Measurements from ENCODE around the gene KLHL13.
A peak's percentile ranks its signal among the peaks of the same experiment; 100 is the strongest.
"Not testable (repeated sequence)": the region's sequence is repeated elsewhere in the genome, so short reads cannot be mapped to it uniquely, and the experiment has no call there.

Gene KLHL13

DNA sequence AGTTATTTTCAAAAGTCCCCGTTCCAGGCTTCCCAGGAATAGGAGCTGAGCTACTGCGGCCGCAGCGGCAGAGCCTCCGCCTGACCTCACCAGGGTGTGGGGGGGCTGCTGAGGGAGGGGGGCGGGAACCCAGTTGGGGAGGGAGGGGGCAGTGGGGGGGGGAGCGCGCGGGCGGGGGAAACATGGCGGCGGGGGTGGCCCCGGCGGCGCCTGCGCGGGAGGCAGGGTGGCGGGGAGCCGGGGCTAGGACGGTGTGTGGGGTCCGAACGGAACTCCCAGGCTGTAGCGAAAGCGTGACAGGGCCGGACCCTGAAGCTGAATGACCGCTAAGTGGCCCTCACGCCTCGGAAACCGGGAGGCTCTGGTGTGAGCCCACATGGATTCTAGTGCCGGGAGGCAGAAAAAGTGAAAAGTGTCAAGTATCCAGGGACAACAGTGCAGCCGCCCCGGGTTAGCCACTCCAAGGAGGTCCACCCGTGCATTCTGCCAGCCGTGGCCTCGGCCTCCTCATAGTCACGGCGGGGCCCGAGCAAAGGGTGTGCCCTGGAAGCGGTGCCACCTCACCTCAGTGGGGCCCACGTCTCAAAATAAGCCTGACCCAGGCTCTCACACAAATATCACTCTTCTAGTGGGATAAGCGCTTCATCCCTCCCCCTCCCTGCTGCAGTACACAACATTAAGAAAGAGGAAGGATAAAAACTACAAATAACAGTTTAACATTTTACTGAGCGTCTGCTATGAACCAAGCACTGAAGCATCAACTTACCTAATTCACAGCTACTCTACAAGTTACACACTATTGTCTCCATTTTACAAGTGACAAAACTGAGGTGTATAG lies at the start of gene KLHL13:
KLHL13 (minus strand) TSS at position 98 of the 838 bp plus-strand sequence. CDS start 88,337 bp downstream, outside the sequence.
- peak; percentile 6 for DNase-seq (ENCODE audit: low spot score)

DNA sequence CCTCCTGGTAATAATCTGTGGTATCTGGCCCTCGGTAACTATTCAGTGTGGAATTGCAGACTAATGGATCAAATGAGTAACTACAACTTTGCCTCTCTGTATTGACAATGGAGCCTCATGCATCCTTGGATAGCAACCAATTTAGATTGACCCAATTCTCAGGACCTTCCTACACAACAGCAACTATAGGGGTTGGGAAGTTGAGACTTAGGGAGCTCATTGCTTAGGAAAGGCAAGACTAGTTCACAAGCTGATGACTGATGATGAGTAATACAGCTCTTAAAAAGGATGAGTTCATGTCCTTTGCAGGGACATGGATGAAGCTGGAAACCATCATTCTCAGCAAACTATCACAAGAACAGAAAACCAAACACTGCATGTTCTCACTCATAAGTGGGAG lies 47.5 kb upstream of the KLHL13 start:
- DNase-seq (ENCODE audit: low spot score) = no peak

GRCh38 chrX:118156953-118157608 lies 40.5 kb upstream of the KLHL13 start:
- no peak for DNase-seq (ENCODE audit: low spot score)

GRCh38 chrX:118156254-118156952 lies 39.8 kb upstream of the KLHL13 start:
- no peak for DNase-seq (ENCODE audit: low spot score)

GRCh38 chrX:118153270-118153669 lies 36.7 kb upstream of the KLHL13 start:
- no peak for DNase-seq (ENCODE audit: low spot score)

DNA sequence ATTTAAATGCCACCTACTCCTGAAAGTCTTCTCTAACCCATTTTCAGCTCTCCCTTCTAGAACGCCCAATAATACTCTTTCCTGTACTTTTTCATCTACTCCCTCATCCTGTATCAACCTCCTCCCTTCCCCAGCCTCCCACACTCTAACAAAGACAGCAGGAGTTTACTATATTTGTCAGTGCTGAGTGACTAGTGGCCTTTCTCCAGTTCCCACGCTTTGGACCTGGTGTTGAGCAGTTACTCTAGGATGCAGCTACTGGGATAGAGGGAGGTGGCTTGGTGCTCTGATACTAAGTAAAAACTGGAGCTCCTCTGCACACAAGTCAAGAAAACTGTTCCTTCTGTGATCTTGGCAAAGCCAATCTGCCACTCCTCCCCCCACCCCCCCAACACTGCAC lies 36.1 kb upstream of the KLHL13 start:
- no peak for DNase-seq (ENCODE audit: low spot score)

GRCh38 chrX:118148737-118149136 lies 32.1 kb upstream of the KLHL13 start:
- no peak for DNase-seq (ENCODE audit: low spot score)

- DNase-seq (ENCODE audit: low spot score) = not testable (repeated sequence)
These were observed 31.2 kb upstream of the KLHL13 start for GRCh38 chrX:118147771-118148170.

DNA sequence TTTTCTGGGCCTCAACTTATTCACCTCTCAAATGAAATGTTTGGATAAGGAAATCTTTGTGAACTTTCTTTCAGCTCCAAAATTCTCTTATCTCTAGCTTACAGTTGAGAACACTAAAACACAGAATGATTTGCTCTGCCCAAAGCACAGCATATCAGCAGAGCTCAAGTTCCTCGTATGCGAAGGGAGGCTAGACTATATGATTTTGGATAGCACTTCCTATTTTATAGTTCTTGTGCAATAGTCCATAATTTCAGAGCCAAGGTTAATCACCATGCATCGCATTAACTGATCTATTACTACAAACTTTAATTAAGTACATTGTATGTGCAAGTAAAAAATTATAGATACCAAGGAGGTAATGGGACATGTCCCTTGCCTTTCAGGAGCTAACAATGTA lies 27.0 kb upstream of the KLHL13 start:
- DNase-seq (ENCODE audit: low spot score) = no peak

GRCh38 chrX:118131336-118131735 lies 14.7 kb upstream of the KLHL13 start:
- DNase-seq (ENCODE audit: low spot score) = no peak

GRCh38 chrX:118129681-118130080 lies 13.1 kb upstream of the KLHL13 start:
- DNase-seq (ENCODE audit: low spot score) = no peak

DNA sequence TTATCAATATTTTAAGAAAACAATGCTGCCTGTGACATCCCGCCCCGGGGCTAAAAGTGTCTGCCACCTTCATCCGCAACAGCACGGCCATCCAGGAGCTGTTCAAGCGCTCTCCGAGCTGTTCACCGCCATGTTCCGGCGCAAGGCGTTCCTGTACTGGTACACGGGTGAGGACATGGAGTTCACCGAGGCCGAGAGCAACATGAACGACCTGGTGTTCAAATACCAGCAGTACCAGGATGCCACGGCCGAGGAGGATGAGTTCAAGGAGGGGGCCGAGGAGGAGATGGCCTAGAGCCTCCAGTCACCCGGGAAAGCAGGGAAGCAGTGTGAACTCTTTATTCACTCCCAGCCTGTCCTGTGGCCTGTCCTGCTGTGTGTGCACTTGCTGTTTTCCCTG lies 12.1 kb upstream of the KLHL13 start:
- no peak for DNase-seq (ENCODE audit: low spot score)

DNA sequence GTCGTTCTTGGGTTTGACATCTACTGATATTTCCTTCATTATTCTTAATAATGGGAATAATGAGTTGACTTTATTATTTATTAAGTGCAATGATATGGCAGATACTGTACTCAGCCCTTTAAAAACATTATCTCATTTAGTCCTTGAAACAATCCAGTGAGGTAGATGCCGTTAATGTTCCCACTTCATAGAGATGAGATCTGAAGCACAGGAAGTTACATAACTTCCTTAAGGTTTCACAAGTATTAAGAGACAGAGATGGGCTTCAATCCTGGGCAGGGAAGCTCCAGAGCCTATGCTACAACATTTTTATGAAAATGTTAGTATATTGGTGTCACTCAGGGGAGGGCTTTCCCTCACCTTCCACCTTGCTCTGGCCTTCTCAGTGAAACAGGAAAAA lies 9.7 kb upstream of the KLHL13 start:
- no peak for DNase-seq (ENCODE audit: low spot score)

GRCh38 chrX:118124243-118124642 lies 7.6 kb upstream of the KLHL13 start:
- not testable (repeated sequence) for DNase-seq (ENCODE audit: low spot score)

- DNase-seq (ENCODE audit: low spot score) = no peak
These were observed 1.1 kb upstream of the KLHL13 start for GRCh38 chrX:118117741-118118140.

DNA sequence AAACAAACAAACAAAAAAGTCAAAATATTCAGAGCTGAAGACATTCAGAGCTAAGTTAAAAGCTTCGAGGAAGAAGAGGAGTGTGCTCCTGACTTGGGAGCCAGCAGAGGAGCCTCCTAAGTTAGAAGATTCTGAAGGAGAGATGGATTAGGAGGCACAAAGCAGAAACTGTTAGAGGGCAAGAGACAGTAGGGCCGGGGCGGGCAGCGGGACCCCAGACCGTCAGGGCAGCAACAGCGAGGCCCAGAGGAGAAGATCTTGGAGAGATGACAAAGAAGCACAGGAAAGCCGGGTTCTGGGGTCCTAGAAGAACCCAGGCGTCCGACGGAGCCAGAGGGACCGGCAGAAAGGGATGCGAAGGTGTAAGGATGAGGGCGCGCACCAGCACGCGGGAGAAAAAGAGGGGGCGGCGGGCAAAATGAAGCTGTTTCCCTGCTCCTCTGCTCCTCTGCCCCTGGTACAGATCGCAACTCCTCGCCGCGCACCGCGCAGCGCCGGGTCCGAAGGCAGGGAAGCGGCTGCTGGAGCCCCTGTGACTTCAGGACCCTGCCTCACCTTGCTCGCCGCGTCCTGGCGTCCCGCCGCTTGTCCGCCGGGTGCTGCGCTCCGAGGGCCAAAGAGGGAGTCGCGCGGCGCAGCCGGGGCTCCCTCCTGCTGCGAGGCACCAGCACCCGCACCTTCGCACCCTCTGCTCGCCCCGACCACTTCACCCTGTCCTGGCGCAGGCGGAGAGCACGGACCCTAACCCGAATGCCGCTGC lies 477 bp downstream of the KLHL13 start:
- no peak for DNase-seq (ENCODE audit: low spot score)

DNA sequence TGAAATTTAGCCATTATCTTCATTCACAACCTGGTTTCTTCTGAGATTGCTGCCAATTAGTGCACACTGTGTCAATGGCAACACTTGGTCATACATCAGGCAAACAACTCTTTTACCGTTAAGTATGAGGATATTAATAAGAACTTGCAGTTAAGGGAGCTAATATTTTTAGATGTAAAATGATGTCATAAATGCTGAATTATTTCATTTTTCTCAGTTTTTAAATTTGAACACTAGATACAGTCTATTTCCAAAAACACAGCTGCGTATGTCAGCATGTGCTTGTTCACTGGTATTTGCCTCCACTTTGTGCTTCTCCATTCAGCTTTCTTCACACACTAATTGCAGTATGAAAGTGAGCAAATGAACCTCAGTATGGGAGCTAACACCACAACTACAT lies 1.6 kb downstream of the KLHL13 start:
- no peak for DNase-seq (ENCODE audit: low spot score)

GRCh38 chrX:118109065-118109464 lies 7.5 kb downstream of the KLHL13 start:
- no peak for DNase-seq (ENCODE audit: low spot score)

DNA sequence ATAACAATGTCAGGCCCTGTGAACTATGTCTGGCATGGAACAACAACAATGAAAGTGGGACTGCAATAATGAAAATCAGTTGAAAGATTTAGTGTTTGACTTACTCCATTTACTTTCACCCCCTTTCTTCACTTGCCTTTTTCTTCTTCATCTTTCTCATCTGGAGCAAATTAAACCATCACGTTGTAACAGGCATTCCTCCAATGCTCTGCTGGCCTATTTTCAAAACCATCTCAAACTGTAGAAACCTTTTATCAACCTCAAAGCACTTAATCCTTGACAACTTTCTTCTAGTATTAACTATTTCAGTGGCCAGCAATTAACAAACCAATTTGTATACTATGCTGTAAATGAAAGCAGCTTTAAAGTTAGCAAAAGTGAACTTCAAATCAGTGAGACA lies 8.3 kb downstream of the KLHL13 start:
- no peak for DNase-seq (ENCODE audit: low spot score)

DNA sequence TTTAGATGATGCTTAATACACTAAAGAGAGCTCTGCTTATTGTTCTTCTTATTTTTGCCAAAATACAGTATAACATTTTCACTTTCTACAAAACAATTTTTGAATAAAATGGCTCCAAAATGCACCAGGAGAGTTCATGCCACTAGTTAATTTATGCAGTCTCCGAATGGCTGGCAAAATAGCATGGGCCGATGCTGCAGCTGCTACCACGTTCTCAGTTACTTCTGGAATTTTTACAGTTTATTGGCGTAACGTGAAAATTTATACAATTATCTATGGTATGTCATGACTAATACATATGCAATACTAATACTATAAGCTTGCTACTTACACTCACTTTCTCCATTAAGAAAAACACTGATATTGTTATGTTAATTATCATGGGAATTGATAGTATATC lies 16.5 kb downstream of the KLHL13 start:
- no peak for DNase-seq (ENCODE audit: low spot score)

DNA sequence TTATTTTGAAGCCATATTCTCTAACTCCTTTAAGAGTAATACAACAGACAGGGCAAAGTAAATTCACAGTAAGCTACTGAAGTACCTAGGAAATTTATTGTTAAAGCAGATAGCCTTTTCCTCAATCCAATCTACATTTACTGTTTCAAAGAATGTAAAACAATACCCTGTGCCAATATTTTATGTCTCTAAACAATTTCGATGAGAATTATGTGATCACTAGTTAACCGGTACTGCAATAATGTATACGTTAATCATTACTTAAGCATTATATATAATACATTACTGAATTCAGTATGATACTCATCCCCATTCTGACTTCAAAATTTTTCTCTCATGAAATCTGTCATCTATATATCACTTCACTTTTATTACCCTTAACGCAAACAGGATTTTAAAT lies 28.5 kb downstream of the KLHL13 start:
- no peak for DNase-seq (ENCODE audit: low spot score)

- DNase-seq (ENCODE audit: low spot score) = no peak
These were observed 42.4 kb downstream of the KLHL13 start for GRCh38 chrX:118074196-118074595.
